Fibroblast of mammary gland (primary cell): ENCODE data around the gene ME1.
A peak's percentile ranks its signal among the peaks of the same experiment; 100 is the strongest.

ENCODE experiments used
- DNase-seq: peaks from one replicate; pipeline ENCODE4 v3.0.0-alpha.2; 2010; ENCODE audit warnings: low read depth
- H3K4me3 ChIP-seq: 2 replicates; pipeline ENCODE4 v1.5.1; 2011; ENCODE audit warnings: low read depth, mild to moderate bottlenecking, low read length, moderate library complexity; ENCODE audit not compliant: control insufficient read depth
- TF ChIP-seq, protein P1 (sequence below): conservative IDR thresholded peaks from 2 replicates; pipeline ENCODE4 v1.5.1; 2011; ENCODE audit warnings: low read depth, low read length, inconsistent platforms; ENCODE audit not compliant: control insufficient read depth, insufficient read depth

Gene ME1

GRCh38 chr6:83470001-83470400 lies 39.1 kb upstream of the ME1 start:
- DNase-seq, result no peak
- H3K4me3 ChIP-seq, result no peak overlapping the region
- TF ChIP-seq, protein P1, sequence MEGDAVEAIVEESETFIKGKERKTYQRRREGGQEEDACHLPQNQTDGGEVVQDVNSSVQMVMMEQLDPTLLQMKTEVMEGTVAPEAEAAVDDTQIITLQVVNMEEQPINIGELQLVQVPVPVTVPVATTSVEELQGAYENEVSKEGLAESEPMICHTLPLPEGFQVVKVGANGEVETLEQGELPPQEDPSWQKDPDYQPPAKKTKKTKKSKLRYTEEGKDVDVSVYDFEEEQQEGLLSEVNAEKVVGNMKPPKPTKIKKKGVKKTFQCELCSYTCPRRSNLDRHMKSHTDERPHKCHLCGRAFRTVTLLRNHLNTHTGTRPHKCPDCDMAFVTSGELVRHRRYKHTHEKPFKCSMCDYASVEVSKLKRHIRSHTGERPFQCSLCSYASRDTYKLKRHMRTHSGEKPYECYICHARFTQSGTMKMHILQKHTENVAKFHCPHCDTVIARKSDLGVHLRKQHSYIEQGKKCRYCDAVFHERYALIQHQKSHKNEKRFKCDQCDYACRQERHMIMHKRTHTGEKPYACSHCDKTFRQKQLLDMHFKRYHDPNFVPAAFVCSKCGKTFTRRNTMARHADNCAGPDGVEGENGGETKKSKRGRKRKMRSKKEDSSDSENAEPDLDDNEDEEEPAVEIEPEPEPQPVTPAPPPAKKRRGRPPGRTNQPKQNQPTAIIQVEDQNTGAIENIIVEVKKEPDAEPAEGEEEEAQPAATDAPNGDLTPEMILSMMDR, result no peak

DNA sequence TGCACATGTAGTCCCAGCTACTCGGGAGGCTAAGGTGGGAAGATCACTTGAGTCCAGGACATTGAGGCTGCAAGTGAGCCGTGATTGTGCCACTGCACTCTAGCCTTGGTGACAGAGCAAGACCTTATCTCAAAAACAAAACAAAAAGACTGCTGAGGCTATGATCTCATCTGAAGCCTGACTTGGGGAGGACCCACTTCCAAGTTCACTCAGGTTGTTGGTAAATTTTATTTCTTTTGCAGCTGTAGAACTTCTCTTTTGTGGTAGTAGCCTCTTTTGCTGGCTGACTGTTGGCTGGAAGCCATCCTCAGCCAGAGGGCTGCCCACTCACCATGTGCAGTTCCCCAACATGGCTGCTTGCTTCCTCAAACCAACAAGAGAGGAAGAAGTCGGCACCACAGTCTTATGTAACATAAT lies 36.8 kb upstream of the ME1 start:
- no peak for DNase-seq
- TF ChIP-seq, protein P1, result no peak
- H3K4me3 ChIP-seq, result no peak overlapping the region

DNA sequence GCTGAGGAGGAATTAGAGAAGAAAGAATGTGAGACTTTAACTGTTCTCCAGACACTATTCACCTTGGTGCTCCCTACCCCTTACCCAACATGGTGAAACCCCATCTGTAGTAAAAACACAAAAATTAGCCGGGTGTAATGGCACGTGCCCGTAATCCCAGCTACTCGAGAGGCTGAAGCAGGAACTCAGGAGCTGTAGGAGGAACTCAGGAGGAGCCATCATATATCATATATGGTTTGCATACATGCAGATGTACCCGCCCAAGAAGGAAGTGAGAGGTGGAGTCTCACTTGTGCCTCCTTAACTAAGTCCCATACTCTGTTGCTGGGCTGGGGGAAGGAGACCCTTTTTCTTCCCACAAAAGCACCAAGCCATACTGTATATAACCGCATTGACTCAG lies 35.5 kb upstream of the ME1 start:
- TF ChIP-seq, protein P1, result no peak
- DNase-seq, result no peak

DNA sequence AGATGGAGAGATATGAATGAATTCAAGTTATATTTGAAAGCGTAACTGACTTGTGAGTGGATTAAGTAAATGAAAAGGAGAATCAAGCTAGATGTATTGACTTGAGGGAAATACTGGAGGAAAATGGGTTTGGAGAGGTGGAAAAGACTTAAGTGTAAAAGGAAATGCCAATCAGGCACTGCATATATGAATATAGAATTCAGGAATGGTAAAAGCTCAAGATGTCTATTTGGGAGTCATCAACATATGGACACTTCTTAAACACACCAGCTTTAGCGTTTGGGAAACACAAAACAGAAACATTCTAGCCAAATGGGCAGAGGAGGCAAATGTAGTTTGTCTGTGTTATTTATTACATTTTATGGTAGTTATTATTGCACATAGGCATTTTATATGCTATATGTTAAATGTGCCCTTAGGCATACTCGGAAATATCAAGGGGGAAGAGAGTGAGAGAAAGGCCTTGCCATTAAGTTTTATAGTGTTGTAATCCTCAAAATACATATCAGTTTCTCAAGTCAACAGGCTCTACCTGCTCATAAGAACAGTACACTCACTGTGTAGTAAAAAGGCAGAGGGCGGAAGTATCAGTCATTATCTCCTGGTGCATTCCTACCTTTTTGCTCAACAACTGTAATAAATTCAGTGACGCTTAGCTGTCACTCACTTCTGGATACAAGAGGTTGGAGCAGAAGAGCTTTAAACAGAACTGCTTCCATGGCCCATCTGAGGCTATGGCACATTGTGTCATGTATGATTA lies 33.7 kb upstream of the ME1 start:
- TF ChIP-seq, protein P1, result no peak
- no peak for DNase-seq
- H3K4me3 ChIP-seq, result no peak overlapping the region

More for the DNA sequence above, 35.5 kb upstream of the ME1 start:
- no peak overlapping the region for H3K4me3 ChIP-seq

DNA sequence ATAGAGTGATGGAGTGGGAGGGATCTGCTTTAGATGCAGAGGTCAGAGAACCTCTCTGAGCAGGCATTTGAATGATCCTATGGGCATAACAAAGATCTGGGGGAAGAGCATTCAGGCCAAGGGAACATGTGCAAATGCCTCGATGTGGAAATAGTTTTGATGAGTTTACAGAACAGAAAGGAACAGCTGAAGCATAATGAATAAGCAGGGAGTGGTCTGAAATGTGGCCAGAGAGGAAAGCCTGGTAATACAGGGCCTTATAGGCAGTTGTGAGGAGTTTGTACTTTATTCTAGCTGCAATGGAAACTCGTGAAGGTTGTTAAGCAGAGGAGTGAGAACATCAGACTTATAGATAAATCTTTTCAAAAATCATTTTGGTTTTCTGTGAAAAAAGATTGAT lies 33.0 kb upstream of the ME1 start:
- DNase-seq, result peak; percentile 68
- H3K4me3 ChIP-seq, result no peak overlapping the region
- TF ChIP-seq, protein P1, result no peak

GRCh38 chr6:83462524-83462923 lies 31.7 kb upstream of the ME1 start:
- DNase-seq, result no peak
- TF ChIP-seq, protein P1, result no peak
- no peak overlapping the region for H3K4me3 ChIP-seq

GRCh38 chr6:83461438-83461837 lies 30.6 kb upstream of the ME1 start:
- DNase-seq, result no peak
- H3K4me3 ChIP-seq, result no peak overlapping the region
- TF ChIP-seq, protein P1, result no peak
